Osteoblast (primary cell): Measurements from ENCODE around the gene TLL1. TPM values are rescaled to one million over a fixed set of nuclear protein-coding genes. Genes with fewer than 3 reads are reported as not detected.

Experiments used
- DNase-seq: peaks from one replicate; pipeline ENCODE4 v3.0.0; 2011; ENCODE audit warnings: low spot score, mixed read lengths; ENCODE audit not compliant: insufficient read length; ENCODE audit errors: missing footprints
- H2AFZ ChIP-seq: 2 replicates; pipeline ENCODE4 v1.6.0; 2011; ENCODE audit warnings: mild to moderate bottlenecking, low read length
- H3K27ac ChIP-seq: 2 replicates; pipeline ENCODE4 v1.5.1; 2011; ENCODE audit warnings: mild to moderate bottlenecking, low read depth, low read length, moderate library complexity
- H3K27me3 ChIP-seq: 2 replicates; pipeline ENCODE4 v1.6.0; 2012; ENCODE audit warnings: mild to moderate bottlenecking, control low read depth, inconsistent platforms, low read length, moderate library complexity; ENCODE audit not compliant: insufficient read depth
- H3K36me3 ChIP-seq: 2 replicates; pipeline ENCODE4 v1.5.1; 2011; ENCODE audit warnings: mild to moderate bottlenecking, low read length, control low read depth, moderate library complexity; ENCODE audit not compliant: insufficient read depth
- H3K4me1 ChIP-seq: 2 replicates; pipeline ENCODE4 v1.5.1; 2011; ENCODE audit warnings: mild to moderate bottlenecking, low read length, control low read depth, moderate library complexity; ENCODE audit not compliant: insufficient read depth
- H3K4me2 ChIP-seq: 2 replicates; pipeline ENCODE4 v1.6.0; 2011; ENCODE audit warnings: mild to moderate bottlenecking, low read length; ENCODE audit not compliant: insufficient read depth
- H3K4me3 ChIP-seq: fragments of 200-600 bp; sonication (generic); 3 replicates; pipeline ENCODE4 v1.5.1; 2012; ENCODE audit warnings: mild to moderate bottlenecking, low read length, inconsistent platforms; ENCODE audit not compliant: insufficient read depth
- H3K79me2 ChIP-seq: 2 replicates; pipeline ENCODE4 v1.6.0; 2012; ENCODE audit warnings: mild to moderate bottlenecking, low read length, control low read depth, inconsistent platforms; ENCODE audit not compliant: insufficient read depth
- H3K9me3 ChIP-seq: 2 replicates; pipeline ENCODE4 v1.5.1; 2011; ENCODE audit warnings: low read depth, low read length, control low read depth
- H4K20me1 ChIP-seq: 2 replicates; pipeline ENCODE4 v1.6.0; 2012; ENCODE audit warnings: mild to moderate bottlenecking, low read length, control low read depth; ENCODE audit not compliant: insufficient read depth
- total RNA-seq: library from RNA; depleted of rRNA; stranded (reverse); fragments of >200 nt; gene quantifications from 2 replicates; pipeline ENCODE4 v1.2.3, GENCODE V29; 2012
- TF ChIP-seq, protein P1 (sequence below): IDR thresholded peaks from 2 replicates; pipeline ENCODE4 v1.5.1; 2011; ENCODE audit warnings: mild to moderate bottlenecking, low read depth, low read length, moderate library complexity; ENCODE audit errors: extremely low read depth

The TLL1 gene
- total RNA-seq, 1 donor: 0.36 TPM

DNA sequence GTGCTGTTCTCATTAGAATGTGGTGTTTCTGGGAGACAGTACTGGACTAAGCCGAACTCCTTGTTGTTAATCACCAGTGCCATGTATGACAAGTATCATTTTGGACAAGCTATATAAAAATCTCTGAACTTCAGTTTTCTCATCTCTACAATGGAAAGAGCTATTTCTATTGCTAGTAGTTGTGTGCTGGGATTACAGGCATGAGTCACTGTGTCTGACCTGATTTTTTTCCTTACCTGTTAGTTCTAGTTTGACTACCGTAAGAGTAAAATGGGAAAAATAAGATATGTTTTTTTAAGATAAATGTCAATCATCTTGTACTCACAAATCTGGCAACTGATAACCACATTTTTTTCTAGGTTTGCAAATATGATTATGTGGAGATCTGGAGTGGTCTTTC, 192.3 kb downstream of the TLL1 start:
- no peak overlapping the region for H2AFZ ChIP-seq
- no peak overlapping the region for H3K4me3 ChIP-seq
- no peaks in the 10 kb centered on the region for H3K36me3 ChIP-seq
- H3K27ac ChIP-seq: no peak overlapping the region
- H3K9me3 ChIP-seq: no peaks in the 10 kb centered on the region
- TF ChIP-seq, protein P1, sequence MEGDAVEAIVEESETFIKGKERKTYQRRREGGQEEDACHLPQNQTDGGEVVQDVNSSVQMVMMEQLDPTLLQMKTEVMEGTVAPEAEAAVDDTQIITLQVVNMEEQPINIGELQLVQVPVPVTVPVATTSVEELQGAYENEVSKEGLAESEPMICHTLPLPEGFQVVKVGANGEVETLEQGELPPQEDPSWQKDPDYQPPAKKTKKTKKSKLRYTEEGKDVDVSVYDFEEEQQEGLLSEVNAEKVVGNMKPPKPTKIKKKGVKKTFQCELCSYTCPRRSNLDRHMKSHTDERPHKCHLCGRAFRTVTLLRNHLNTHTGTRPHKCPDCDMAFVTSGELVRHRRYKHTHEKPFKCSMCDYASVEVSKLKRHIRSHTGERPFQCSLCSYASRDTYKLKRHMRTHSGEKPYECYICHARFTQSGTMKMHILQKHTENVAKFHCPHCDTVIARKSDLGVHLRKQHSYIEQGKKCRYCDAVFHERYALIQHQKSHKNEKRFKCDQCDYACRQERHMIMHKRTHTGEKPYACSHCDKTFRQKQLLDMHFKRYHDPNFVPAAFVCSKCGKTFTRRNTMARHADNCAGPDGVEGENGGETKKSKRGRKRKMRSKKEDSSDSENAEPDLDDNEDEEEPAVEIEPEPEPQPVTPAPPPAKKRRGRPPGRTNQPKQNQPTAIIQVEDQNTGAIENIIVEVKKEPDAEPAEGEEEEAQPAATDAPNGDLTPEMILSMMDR: no peak
- no peaks in the 10 kb centered on the region for H4K20me1 ChIP-seq
- H3K79me2 ChIP-seq: no peaks in the 10 kb centered on the region
- no peak for DNase-seq
- H3K27me3 ChIP-seq: no peaks in the 10 kb centered on the region
- H3K4me2 ChIP-seq: no peak overlapping the region
- H3K4me1 ChIP-seq: no peaks in the 10 kb centered on the region

DNA sequence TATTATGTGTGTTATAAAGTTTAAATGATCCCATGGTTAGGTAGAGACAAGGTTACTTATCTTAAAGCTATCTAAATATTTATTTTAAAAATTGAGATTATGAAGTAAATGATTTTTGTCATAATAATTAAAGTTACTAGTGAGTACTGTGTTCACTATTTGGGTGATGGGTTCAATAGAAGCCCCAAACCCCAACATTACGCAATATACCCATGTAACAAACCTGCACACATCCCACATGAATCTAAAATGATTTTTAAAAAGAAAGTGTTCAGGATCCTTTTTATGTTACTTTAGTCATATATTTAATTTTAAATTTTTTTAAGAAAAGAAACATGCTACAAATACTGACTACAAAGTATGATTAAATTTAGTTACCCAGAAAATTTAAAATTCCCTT, 193.9 kb downstream of the TLL1 start:
- no peaks in the 10 kb centered on the region for H3K79me2 ChIP-seq
- no peaks in the 10 kb centered on the region for H3K27me3 ChIP-seq
- H3K9me3 ChIP-seq: no peaks in the 10 kb centered on the region
- H3K4me3 ChIP-seq: no peak overlapping the region
- H2AFZ ChIP-seq: no peak overlapping the region
- no peak for DNase-seq
- no peaks in the 10 kb centered on the region for H4K20me1 ChIP-seq
- H3K4me1 ChIP-seq: no peaks in the 10 kb centered on the region
- no peaks in the 10 kb centered on the region for H3K36me3 ChIP-seq
- no peak overlapping the region for H3K27ac ChIP-seq
- TF ChIP-seq, protein P1: no peak
- H3K4me2 ChIP-seq: no peak overlapping the region

DNA sequence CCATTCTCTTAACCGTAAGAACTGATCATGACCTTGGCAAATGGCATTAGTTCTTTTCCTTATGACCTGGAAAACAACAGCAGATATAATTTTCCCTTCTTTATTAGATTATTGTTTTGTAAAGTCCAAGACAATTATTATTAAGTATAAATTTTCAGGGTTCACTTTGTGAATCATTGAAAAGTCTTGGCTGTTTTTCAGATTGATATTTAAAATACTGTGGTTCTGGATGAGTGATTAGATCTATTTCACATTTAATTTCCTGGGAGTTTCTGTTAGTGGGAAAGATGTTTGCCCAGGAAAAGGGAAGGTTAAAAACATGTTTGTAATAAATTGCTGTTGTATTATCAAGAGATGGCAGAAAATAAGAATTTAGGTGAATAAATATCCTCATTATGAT, 194.9 kb downstream of the TLL1 start:
- TF ChIP-seq, protein P1: no peak
- no peak overlapping the region for H3K4me2 ChIP-seq

DNA sequence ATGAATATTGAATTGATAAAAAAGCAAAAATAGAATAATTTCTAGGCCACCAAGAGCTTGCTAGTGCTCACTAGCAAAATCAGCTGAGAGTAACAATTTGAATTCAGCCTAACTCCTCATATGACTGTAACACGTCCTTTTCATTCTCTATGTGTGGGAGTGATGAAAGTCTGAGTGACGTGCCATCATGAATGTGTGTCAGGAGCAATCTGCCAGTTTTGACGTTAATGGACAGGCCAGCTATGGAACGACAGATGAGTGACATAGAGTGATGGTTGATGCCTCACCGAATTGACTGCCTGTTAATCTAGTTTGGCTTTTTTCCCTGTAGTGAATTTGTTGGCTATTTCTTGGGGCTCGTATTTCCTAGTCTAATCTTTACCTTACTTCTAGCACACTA, 200.7 kb downstream of the TLL1 start:
- H3K9me3 ChIP-seq: no peaks in the 10 kb centered on the region
- no peaks in the 10 kb centered on the region for H3K27me3 ChIP-seq
- H3K36me3 ChIP-seq: no peaks in the 10 kb centered on the region
- no peaks in the 10 kb centered on the region for H4K20me1 ChIP-seq
- no peaks in the 10 kb centered on the region for H3K4me1 ChIP-seq
- no peak overlapping the region for H3K27ac ChIP-seq
- TF ChIP-seq, protein P1: no peak
- H3K4me3 ChIP-seq: no peak overlapping the region
- no peak for DNase-seq
- H2AFZ ChIP-seq: no peak overlapping the region
- H3K4me2 ChIP-seq: no peak overlapping the region
- no peaks in the 10 kb centered on the region for H3K79me2 ChIP-seq

More for the DNA sequence above, 194.9 kb downstream of the TLL1 start:
- Histone ChIP-seq H3K4me3 (no peak overlapping the region), H3K27me3 (no peaks in the 10 kb centered on the region), H3K4me1 (no peaks in the 10 kb centered on the region), H3K9me3 (no peaks in the 10 kb centered on the region), H3K36me3 (no peaks in the 10 kb centered on the region), H4K20me1 (no peaks in the 10 kb centered on the region), H3K79me2 (no peaks in the 10 kb centered on the region), H3K27ac (no peak overlapping the region), H2AFZ (no peak overlapping the region)
- DNase-seq: no peak
